Raji (cell line): ENCODE measurements around the gene NUDT4.

Source experiments
- POLR2A ChIP-seq: IDR thresholded peaks from 2 replicates; pipeline ENCODE4 v1.6.1; 2011; ENCODE audit warnings: low read depth, low read length, control low read depth; ENCODE audit not compliant: insufficient read depth

The NUDT4 gene

DNA sequence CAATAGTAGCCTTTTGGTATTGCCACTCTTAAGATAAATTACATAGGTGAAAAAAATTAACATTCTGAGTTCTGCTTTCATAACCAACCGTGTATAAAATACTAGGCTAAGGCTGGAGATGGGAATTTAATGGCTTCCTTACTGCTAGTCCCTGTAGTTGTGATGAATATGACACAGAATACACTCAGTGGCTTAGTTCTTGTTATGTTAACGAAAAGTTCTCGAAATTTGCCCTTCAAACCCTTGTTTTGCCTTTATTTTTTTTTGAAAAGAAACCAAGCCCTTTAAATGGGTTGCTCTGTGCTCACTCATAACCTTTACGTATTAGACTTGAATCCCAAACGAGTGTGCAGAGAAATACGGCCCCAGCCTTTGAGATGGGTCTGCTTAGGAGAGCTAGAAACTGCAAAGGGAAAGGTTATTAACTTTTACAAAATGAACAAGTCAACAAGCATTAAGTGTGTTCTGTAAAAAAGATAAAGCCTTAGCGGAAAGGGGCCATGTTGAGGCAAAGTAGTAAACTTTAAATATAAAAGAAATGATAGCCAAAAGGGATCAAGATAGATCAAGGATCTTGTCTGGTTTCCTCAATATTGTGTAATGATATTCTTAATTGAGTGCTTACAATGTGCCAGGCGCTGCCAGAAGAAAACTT is 1.7 kb downstream of the NUDT4 start:
- no peak for TF ChIP-seq POLR2A

GRCh38 chr12:93379981-93380361 is 2.2 kb downstream of the NUDT4 start:
- no peak for TF ChIP-seq POLR2A

GRCh38 chr12:93380480-93381121 is 2.9 kb downstream of the NUDT4 start:
- no peak for TF ChIP-seq POLR2A

- TF ChIP-seq POLR2A, result no peak
Measured at GRCh38 chr12:93381161-93381975, 3.6 kb downstream of the NUDT4 start.

DNA sequence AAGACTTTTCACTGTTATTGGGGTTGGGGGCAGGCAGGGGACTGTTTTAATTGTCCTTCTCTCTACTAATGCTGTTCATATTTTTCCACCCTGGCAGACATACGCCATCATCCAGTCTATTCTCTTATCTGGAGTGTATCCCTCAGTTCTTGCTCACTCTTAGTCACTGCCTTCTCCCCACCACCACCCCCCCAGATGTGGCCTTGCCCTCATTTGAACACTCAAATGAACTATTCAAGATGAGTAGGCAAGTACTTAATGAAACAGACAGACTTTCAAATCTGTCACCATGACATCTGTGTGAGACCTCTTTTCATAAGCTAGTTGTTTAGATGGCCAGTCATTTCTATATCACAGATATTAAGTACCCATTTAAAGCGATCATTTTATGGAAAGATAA is 10.1 kb downstream of the NUDT4 start:
- no peak for TF ChIP-seq POLR2A

- no peak for TF ChIP-seq POLR2A
Measured at GRCh38 chr12:93390031-93390430, 12.3 kb downstream of the NUDT4 start.

GRCh38 chr12:93390549-93391297 is 13.0 kb downstream of the NUDT4 start:
- no peak for TF ChIP-seq POLR2A

- TF ChIP-seq POLR2A, result no peak
Measured at GRCh38 chr12:93393425-93393824, 15.7 kb downstream of the NUDT4 start.

DNA sequence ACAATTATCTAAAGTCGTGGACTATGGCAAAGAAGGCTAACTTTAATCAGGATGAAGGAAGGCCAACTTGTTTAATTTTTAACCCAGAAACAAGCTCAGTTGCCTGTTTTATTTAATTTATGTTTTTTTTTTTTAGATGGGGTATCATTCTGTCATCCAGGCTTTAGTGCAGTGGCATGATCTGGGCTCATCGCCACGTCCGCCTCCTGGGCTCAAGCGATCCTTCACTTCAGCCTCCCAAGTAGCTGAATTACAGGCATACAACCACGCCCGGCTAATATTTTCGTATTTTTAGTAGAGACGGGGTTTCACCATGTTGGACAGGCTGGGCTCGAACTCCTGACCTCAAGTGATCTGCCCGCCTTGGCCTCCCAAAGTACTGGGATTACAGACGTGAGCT is 19.7 kb downstream of the NUDT4 start:
- no peak for TF ChIP-seq POLR2A

- no peak for TF ChIP-seq POLR2A
Measured at GRCh38 chr12:93402333-93403311, 24.9 kb downstream of the NUDT4 start.

DNA sequence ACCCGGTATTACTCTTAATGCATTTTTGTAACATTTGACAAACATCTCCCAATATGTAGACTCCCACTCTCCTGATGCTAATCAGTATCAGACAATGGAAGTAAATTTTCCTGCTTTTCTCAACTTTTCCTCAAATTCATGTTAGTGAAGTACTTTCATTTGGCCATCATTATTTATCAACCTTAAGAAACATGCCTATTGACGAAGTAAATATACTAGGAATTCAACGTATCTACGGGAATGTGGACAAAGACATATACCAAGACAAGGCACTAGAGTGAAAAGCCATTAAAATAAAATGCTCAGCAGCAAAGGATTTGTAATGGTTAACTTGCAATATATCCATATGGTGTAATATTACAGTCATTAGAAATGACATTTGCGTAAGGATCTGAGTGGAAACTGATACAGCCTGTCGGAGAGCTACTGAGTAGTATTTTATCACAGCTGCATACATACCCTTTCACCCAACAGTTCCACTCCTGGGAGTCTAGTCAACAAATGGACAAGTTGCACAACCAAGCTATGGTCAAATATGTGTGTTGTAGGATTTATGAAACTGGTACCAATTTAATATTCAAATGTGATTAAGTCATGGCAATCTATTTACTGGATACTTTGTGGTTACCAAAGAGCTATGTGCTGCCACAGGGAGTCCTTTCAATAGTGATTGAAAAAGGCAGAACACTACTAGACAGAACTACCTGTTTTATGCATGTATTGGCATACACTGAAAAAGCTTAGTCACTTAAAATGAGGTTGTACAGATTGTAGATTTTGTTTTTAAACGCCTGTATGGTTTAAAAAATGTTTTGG is 26.5 kb downstream of the NUDT4 start:
- TF ChIP-seq POLR2A, result no peak

DNA sequence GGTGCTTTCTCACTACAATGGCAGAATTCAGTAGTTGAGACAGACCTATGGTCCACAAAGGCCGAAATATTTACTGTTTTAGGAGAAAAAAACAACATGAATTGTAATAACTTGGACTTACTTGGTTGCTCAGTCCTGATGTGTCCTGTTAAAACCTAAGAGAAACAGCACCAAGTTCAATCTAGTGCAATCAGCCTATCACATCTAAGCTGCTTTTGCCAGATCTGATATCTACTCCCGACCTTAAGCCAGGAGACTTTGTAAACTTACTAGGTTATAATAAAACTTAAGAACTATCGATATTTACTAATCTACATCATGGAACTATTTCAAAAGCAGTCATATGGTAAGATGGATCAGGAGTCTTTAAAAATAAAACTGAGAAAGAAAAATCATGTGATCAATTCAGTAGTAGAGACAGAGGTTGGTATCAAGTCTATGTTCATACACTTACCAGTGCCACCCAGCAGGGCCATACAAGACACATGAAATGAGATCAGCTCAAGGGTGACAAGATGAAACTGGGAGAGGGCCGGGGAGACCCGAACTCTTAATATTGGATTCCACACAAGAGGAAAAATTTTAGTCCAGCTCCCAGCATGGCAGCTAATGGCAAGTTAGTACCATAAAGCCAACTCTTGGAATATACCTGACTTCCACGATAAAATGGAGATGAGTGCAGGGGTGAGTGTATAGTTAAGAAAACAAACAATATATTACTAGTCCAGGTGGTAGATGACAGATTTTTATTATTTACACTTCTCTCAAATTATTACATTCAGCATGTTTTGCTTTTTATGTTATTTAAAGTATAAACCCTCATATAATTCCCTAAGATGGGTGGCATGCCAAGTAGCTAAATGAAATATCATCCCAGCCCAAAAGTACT is 27.5 kb downstream of the NUDT4 start:
- TF ChIP-seq POLR2A, result no peak

DNA sequence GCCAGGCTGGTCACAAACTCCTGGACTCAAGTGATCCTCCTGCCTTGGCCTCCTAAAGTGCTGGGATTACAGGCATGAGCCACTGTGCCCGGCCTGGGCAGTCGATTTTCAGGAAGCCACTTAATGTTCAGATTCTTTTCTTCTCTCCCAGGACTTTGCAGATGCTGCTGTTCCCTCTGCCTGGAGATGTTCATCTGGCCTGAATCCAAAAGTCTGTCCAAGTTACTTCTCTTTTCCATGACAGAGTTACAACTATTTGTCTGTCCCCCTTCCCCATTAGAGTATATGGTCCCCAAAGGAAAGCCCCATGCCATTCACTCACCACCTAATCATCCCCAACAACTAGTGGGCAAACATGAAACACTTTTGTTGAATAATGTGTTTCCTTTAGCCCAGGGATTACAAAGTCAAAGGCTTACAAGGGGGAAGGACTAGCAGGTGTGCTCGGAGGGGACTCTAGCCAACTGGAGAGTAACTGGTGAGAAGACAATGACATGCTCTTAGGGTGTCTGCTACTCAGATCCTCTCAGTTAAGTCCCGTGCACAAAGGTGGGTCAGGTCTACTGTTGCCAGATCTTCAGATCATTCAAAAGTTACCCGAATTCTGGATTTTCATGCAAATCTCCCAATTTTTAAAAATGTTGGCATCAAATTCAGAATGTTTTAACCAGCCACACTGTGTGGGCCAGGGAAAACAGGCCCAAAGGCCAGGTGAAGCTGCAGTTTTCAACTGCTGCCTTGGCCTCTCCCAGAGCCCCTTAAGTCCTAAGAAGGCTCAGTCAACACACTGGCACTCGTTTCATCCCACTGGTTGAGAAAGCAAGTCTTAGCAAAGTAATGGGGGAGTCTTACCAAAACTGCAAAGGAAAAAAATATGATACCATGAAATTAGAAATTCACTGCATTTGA is 29.6 kb downstream of the NUDT4 start:
- no peak for TF ChIP-seq POLR2A
